Lung (tissue), 12 donors: Measurements from ENCODE around the gene KNDC1. TPM values are rescaled to one million over a fixed set of nuclear protein-coding genes. Genes with fewer than 3 reads are reported as not detected.

ENCODE experiments used
- ATAC-seq: fragments of 200-7000 bp; cut with Tn5 transposase; one replicate; pipeline ENCODE4 v1.9.1; 2020; ENCODE audit warnings: moderate number of reproducible peaks; ENCODE audit not compliant: insufficient read depth, low FRiP score
- DNase-seq, 3 donors: peaks; one replicate each; pipeline ENCODE4 v3.0.0-alpha.2; 2013 to 2017
- H3K27ac ChIP-seq, 2 donors: one replicate each; pipeline ENCODE4 v1.5.1; 2013; ENCODE audit warnings: mild to moderate bottlenecking in 2 of 2, moderate library complexity in 2 of 2, control low read depth in 1 of 2, inconsistent platforms in 1 of 2, low read depth in 1 of 2, low read length in 1 of 2
- H3K27me3 ChIP-seq, 3 donors: one replicate each; pipeline ENCODE4 v1.5.1; 2013; ENCODE audit warnings: low read length in 2 of 3; ENCODE audit not compliant: control insufficient read depth in 3 of 3, insufficient read depth in 3 of 3
- H3K36me3 ChIP-seq, 4 donors: one replicate each; pipeline ENCODE4 v1.5.1; 2013; ENCODE audit warnings: low read length in 4 of 4, mild to moderate bottlenecking in 1 of 4, moderate library complexity in 1 of 4; ENCODE audit not compliant: control insufficient read depth in 4 of 4, insufficient read depth in 4 of 4
- H3K4me1 ChIP-seq, 5 donors: one replicate each; pipeline ENCODE4 v1.5.1; 2013; ENCODE audit warnings: low read length in 5 of 5, mild to moderate bottlenecking in 2 of 5, moderate library complexity in 1 of 5; ENCODE audit not compliant: control insufficient read depth in 5 of 5, insufficient read depth in 5 of 5
- H3K4me3 ChIP-seq: one replicate; pipeline ENCODE4 v1.5.1; 2013; ENCODE audit warnings: mild to moderate bottlenecking, control low read depth, moderate library complexity
- H3K9ac ChIP-seq, 2 donors: one replicate each; pipeline ENCODE4 v1.5.1; 2013; ENCODE audit warnings: low read length in 2 of 2, control low read depth in 1 of 2; ENCODE audit not compliant: insufficient read depth in 1 of 2
- H3K9me3 ChIP-seq, 4 donors: one replicate each; pipeline ENCODE4 v1.5.1; 2013; ENCODE audit warnings: low read length in 3 of 4, mild to moderate bottlenecking in 1 of 4, moderate library complexity in 1 of 4; ENCODE audit not compliant: control insufficient read depth in 4 of 4, insufficient read depth in 3 of 4
- WGBS, 2 donors: extraction: QIAGEN DNeasy Blood & Tissue Kit; methylation state at CpG; one replicate each; pipeline ENCODE4 v1.1.7; 2013; 5-methylcytosine and 5-hydroxymethylcytosine counted together
- polyA plus RNA-seq, 2 donors: library from polyadenylated mRNA; stranded (reverse); fragments of 200-250 nt; gene quantifications; one replicate each; pipeline ENCODE4 v1.2.1, GENCODE V29; 2013
- total RNA-seq, 2 donors: library from RNA; depleted of rRNA in 1 of 2; stranded (reverse); fragments of >200 nt in 1 of 2; gene quantifications; one replicate each; pipeline ENCODE4 v1.2.1, GENCODE V29; 2014 to 2021
- TF ChIP-seq, protein P1 (sequence below): IDR thresholded peaks from 2 replicates; pipeline ENCODE4 v1.5.1; 2012; ENCODE audit warnings: mild to moderate bottlenecking; ENCODE audit errors: control extremely low read depth, extremely low read depth
- donor health status: control.
- donor health status: control.
- donor health status: Bipolar disorder and iron deficiency.
- donor health status: healthy.
- donor health status: DM: yes; HTN: yes; CAD: no.

Gene KNDC1
- total and polyA plus RNA-seq, 4 donors: 3.2 to 21.0 (median 6.7) TPM

GRCh38 chr10:133242611-133243356, 82.8 kb downstream of the KNDC1 start:
- Histone ChIP-seq H3K27me3 (peaks cover 12 to 27% (median 18%) of the 10 kb centered on the region in 3 donors), H3K9me3 (peaks cover 0 to 3% (median 0%) of the 10 kb centered on the region in 4 donors), H3K4me3 (no peak overlapping the region), H3K9ac (no peak overlapping the region), H3K4me1 (peaks cover 0 to 7% (median 0%) of the 10 kb centered on the region in 5 donors), H3K27ac (no peak overlapping the region), H3K36me3 (no peaks in the 10 kb centered on the region)
- ATAC-seq (no peak), DNase-seq (no peak)
- TF ChIP-seq, protein P1, sequence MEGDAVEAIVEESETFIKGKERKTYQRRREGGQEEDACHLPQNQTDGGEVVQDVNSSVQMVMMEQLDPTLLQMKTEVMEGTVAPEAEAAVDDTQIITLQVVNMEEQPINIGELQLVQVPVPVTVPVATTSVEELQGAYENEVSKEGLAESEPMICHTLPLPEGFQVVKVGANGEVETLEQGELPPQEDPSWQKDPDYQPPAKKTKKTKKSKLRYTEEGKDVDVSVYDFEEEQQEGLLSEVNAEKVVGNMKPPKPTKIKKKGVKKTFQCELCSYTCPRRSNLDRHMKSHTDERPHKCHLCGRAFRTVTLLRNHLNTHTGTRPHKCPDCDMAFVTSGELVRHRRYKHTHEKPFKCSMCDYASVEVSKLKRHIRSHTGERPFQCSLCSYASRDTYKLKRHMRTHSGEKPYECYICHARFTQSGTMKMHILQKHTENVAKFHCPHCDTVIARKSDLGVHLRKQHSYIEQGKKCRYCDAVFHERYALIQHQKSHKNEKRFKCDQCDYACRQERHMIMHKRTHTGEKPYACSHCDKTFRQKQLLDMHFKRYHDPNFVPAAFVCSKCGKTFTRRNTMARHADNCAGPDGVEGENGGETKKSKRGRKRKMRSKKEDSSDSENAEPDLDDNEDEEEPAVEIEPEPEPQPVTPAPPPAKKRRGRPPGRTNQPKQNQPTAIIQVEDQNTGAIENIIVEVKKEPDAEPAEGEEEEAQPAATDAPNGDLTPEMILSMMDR: no peak
- WGBS, 2 donors: 75 to 90% methylated on average over 27 of the region's 27 CpGs

DNA sequence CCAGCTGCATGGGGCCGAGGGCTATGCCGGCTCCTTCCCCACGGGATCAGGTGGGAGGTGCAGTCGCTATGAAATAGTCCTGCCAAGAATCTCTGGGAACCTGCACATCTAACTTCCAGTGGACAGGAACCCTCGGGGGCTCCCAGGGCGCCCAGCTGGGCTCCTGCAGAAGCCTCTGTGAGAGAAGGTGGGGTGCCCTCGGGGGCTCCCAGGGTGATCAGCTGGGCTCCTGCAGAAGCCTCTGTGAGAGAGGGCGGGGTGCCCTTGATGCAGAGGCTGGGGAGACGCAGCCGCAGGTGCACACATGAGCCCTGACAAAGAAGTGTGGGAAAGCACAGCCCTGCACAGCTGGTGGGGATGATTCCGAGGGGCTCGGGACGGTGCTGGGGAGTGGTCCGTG, 83.6 kb downstream of the KNDC1 start:
- no peak overlapping the region for H3K27ac ChIP-seq
- H3K4me3 ChIP-seq: no peak overlapping the region
- peaks cover 0 to 10% (median 0%) of the 10 kb centered on the region in 5 donors for H3K4me1 ChIP-seq
- peaks cover 0 to 3% (median 0%) of the 10 kb centered on the region in 4 donors for H3K9me3 ChIP-seq
- H3K36me3 ChIP-seq: no peaks in the 10 kb centered on the region
- ATAC-seq: no peak
- TF ChIP-seq, protein P1: no peak
- H3K27me3 ChIP-seq: peaks cover 16 to 23% (median 17%) of the 10 kb centered on the region in 3 donors
- 77 to 85% methylated on average over 14 of the region's 14 CpGs for WGBS, 2 donors
- DNase-seq: no peak
- H3K9ac ChIP-seq: no peak overlapping the region

DNA sequence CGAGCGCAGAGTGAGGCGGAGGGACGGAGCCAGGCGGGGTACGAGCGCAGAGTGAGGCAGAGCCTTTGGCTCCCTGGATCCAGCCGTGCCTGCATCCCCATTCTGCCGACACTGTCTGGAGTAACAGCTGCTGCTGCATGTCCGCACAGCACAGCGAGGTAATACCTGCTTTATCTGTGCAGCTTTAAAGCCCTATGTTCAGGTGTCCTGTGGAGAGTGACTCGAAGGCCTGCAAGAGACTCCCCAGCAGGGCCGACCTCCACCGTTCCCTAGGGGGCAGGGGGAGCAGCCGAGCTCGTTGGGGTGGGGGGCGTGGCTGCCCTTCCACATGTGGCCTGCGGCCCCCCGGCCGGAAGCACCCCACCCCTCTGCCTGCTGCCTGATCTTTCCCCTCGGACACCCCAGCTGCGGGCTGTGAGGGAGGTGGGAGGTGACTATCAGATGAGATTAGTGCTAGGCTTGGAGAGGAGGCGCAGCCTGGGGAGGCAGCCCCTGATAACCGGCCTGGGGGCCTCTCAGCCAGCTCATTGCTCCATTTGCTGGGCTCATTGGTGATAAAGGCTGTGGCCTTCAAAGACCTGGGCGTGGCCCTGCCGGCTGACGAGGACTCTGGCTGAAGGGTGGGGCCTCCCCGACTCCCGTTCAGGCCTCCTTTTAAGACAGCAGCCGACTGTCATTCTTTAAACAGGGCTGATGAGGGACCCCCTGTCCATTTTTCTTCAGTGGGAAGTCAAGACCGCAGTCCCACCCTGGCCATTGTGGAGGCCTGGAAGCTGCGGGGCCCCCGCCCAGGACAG, 85.6 kb downstream of the KNDC1 start:
- H3K36me3 ChIP-seq: no peaks in the 10 kb centered on the region
- H3K9me3 ChIP-seq: peaks cover 0 to 3% (median 0%) of the 10 kb centered on the region in 4 donors
- no peak for DNase-seq
- H3K4me3 ChIP-seq: no peak overlapping the region
- TF ChIP-seq, protein P1: no peak
- H3K4me1 ChIP-seq: peaks cover 0 to 10% (median 0%) of the 10 kb centered on the region in 5 donors
- no peak overlapping the region for H3K9ac ChIP-seq
- 60 to 76% methylated on average over 32 to 33 of the region's 33 CpGs for WGBS, 2 donors
- ATAC-seq: no peak
- H3K27me3 ChIP-seq: peaks cover 12 to 21% (median 12%) of the 10 kb centered on the region in 3 donors
- H3K27ac ChIP-seq: no peak overlapping the region
